HEK293T (cell line): ENCODE measurements around the gene SGSM1.
"Not testable (repeated sequence)": the region's sequence is repeated elsewhere in the genome, so short reads cannot be mapped to it uniquely, and the experiment has no call there.

Experiments
- CTCF ChIA-PET: fragments of 350-600 bp; formaldehyde crosslinking; extraction: SDS; loops from one replicate; lab custom pipeline; 2021; ENCODE audit warnings: antibody characterized with exemption, inconsistent platforms; lab: Yijun Ruan, JAX
- POLR2A ChIA-PET: fragments of 350-600 bp; formaldehyde crosslinking; extraction: SDS; loops from one replicate; lab custom pipeline; 2020; ENCODE audit warnings: antibody characterized with exemption, inconsistent platforms; lab: Yijun Ruan, JAX
- DNase-seq: peaks from one replicate; pipeline ENCODE4 v3.0.0; 2012; ENCODE audit warnings: mixed read lengths; ENCODE audit errors: extremely low spot score
- ARNT ChIP-seq: fragments of 450-650 bp; IDR thresholded peaks from 2 replicates; pipeline ENCODE4 v1.6.1; 2017; ENCODE audit warnings: mild to moderate bottlenecking
- CTBP1 ChIP-seq: fragments of 450-650 bp; IDR thresholded peaks from 2 replicates; pipeline ENCODE4 v1.6.1; 2016; ENCODE audit warnings: borderline replicate concordance
- ELF4 ChIP-seq: fragments of 450-650 bp; IDR thresholded peaks from 2 replicates; pipeline ENCODE4 v1.6.1; 2017; ENCODE audit warnings: antibody characterized with exemption
- FOXA1 ChIP-seq: fragments of 450-650 bp; IDR thresholded peaks from 2 replicates; pipeline ENCODE4 v1.6.1; 2016; ENCODE audit warnings: mild to moderate bottlenecking
- FOXK2 ChIP-seq: fragments of 450-650 bp; IDR thresholded peaks from 2 replicates; pipeline ENCODE4 v1.6.1; 2016; ENCODE audit warnings: mild to moderate bottlenecking
- FOXM1 ChIP-seq: fragments of 450-650 bp; IDR thresholded peaks from 2 replicates; pipeline ENCODE4 v1.6.1; 2017; ENCODE audit warnings: mild to moderate bottlenecking, borderline replicate concordance
- HDGF ChIP-seq: fragments of 450-650 bp; IDR thresholded peaks from 2 replicates; pipeline ENCODE4 v1.6.1; 2017; ENCODE audit warnings: antibody characterized with exemption, borderline replicate concordance
- L3MBTL2 ChIP-seq: fragments of 450-650 bp; conservative IDR thresholded peaks from 2 replicates; pipeline ENCODE4 v1.6.1; 2016; ENCODE audit warnings: mild to moderate bottlenecking
- LEF1 ChIP-seq: fragments of 450-650 bp; IDR thresholded peaks from 2 replicates; pipeline ENCODE4 v1.6.1; 2017; ENCODE audit warnings: mild to moderate bottlenecking, borderline replicate concordance
- NFRKB ChIP-seq: fragments of 450-650 bp; IDR thresholded peaks from 2 replicates; pipeline ENCODE4 v1.6.1; 2016; ENCODE audit warnings: mild to moderate bottlenecking, moderate library complexity
- PKNOX1 ChIP-seq: fragments of 450-650 bp; IDR thresholded peaks from 2 replicates; pipeline ENCODE4 v1.6.1; 2016
- SUZ12 ChIP-seq: fragments of 450-650 bp; IDR thresholded peaks from 2 replicates; pipeline ENCODE4 v1.6.1; 2016; ENCODE audit warnings: mild to moderate bottlenecking
- TARDBP ChIP-seq: fragments of 450-650 bp; IDR thresholded peaks from 2 replicates; pipeline ENCODE4 v1.6.1; 2016
- ZNF384 ChIP-seq: fragments of 450-650 bp; IDR thresholded peaks from 2 replicates; pipeline ENCODE4 v1.6.1; 2016

The SGSM1 gene

DNA sequence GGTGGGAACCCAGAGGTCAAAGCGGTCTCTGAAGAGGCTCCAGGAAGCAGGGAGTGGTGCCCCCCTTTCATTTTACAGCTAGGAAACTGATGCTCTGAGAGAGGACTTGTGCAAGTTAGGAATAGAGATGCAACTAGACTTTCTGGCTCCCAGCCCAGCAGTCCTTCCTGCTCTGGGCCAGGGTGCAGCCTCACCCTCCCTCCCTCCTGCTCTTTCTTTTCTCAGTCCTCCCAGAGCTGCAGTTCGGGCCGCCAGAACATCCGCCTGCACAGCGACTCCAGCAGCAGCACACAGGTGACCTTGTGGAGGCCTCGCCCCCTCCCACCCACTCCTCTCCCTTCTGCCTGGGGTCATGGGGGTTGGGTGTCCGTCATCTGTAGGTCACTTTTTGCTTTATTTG lies 89.0 kb downstream of the SGSM1 start:
- no peak for DNase-seq
- ChIA-PET POLR2A (no interaction called here), CTCF (no interaction called here)
- TF ChIP-seq FOXK2 (no peak), SUZ12 (no peak), CTBP1 (no peak), NFRKB (no peak)

DNA sequence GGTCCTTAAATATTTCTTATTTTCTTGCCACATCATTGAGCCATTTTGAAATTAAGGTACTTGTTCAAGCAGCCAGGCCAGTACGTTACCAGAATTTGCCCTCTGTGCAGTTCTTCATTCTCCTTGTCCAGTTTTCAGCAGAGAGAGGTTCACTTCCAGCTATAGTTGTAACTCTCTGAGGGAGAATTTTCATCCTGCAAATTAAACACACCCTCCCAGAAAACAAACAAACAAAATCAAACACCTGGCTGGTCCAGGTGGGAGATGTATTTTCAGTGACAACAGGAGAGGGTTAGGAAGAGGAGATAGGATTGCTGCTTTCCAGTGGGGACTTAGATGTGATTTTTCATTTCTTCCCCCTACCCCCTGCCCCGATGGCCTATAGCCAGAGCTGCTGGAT lies 95.4 kb downstream of the SGSM1 start:
- TF ChIP-seq ZNF384 (no peak), ELF4 (no peak), HDGF (no peak)
- DNase-seq: no peak
- CTCF ChIA-PET: no interaction called here
- POLR2A ChIA-PET: no interaction called here

DNA sequence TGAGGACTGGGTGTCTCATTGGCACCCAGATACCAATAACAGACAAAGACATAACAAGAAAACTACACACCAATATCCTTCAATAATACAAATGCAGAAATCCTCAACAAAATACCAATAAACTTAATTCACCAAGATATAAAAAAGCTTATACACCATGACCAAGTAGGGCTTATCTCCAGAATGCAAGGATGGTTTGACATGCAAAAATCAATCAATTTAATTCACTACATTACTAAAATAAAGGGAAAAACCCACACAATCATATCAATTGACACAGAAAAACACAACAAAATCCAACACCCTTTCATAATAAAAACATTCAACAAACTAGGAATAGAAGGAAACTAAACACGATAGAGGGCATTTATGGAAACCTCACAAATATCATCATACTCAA lies 99.9 kb downstream of the SGSM1 start:
- TF ChIP-seq PKNOX1: 0 out of 2 replicates have a peak, but pooled peaks have one; percentile 10
- no peak for TF ChIP-seq FOXA1
- TF ChIP-seq CTBP1: no peak
- POLR2A ChIA-PET: no interaction called here
- DNase-seq: no peak
- CTCF ChIA-PET: no interaction called here

GRCh38 chr22:24907101-24907500 lies 101.1 kb downstream of the SGSM1 start:
- POLR2A ChIA-PET, DNase-seq: not testable (repeated sequence)

DNA sequence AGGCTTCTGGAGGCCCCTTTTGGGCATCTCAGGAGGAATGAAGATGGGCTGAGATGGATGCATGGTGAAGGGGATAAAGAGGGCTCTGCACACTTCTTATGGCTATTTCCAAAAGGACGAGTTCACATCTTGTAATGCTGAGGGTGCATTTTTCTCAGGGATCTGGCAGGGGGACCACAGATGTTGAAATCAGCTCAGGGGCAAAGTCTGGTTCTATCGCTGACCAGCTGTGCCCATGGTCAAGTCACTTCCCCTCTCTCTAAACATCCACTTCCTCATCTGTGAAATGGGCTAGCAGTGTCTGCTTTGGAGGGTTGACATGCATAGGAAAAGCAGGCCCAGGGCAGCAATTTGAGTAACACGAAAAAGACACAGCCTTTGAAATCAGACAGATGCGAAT lies 114.0 kb downstream of the SGSM1 start:
- no peak for DNase-seq
- no peak for TF ChIP-seq SUZ12
- TF ChIP-seq LEF1: no peak
- no peak for TF ChIP-seq FOXM1
- TF ChIP-seq L3MBTL2: no peak
- TF ChIP-seq CTBP1: no peak
- TF ChIP-seq ZNF384: no peak
- POLR2A ChIA-PET: no interaction called here
- CTCF ChIA-PET: no interaction called here

More at GRCh38 chr22:24907101-24907500, 101.1 kb downstream of the SGSM1 start:
- CTCF ChIA-PET: not testable (repeated sequence)

DNA sequence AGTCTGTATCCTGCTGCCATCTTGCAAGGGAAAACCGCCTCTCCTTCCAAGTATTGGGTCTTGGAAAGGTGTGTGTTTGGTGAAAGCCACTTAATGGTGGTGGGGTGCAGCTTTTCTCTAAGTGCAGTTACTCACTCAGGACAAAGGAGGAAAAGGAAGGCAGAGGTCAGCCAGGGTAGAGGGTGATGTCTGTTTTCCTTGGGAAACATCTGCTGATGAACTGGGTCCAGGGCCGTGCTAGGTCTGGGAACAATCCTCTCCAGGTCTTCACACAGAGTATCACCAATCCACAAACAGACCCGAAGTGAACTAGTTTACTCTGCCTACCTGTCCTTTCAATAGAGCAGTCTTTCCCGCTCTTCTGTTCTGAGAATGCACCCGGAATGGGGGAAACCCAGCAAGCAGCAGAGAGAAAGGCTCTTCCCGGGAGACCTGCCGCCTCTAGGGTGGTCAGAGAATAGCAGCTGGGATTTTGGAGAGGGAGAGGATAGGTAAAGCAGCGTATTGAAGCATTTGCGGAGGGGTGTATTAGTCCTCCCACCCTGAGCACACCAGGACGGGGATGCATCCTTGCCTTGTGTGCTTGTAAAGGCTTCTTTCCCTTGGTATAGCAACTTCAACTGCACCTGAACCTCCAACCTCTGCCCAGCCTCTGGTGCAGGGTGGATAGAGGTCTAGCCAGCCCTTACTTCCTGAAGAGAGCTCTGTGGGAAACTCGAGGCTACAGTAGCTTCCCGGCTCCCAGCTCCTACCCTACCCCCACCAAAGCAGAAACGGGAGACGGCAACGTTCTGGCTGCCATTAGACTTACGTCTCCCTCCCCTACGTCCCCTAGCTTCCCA lies 119.8 kb downstream of the SGSM1 start:
- TF ChIP-seq ARNT (no peak), TARDBP (no peak), SUZ12 (no peak), NFRKB (no peak), LEF1 (no peak)
- CTCF ChIA-PET: interaction anchor here (0.8 to 1.2 kb wide), 3 partner anchors 13 to 154 kb away, joined by 3 to 5 read pairs (median 3); no protein-coding TSS in a partner anchor
- no peak for DNase-seq
- POLR2A ChIA-PET: no interaction called here

DNA sequence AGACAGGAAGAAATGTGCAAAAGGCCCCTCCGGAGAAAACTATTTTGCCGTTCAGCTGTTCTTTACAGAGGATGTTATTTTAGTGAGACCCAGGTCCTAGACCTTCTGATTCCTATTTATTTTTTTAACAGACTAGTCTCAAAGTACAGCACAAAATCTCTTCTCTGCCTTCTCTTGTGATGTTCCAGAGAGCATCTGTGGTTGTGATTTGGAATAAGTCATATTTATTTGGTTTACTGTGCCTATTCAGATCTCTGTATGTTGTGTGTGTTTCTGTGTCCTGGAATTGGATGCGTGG lies 120.4 kb downstream of the SGSM1 start:
- no peak for DNase-seq
- POLR2A ChIA-PET: no interaction called here
- CTCF ChIA-PET: interaction anchor here (0.8 to 1.2 kb wide), 2 partner anchors 131 to 154 kb away, joined by 3 to 4 read pairs; no protein-coding TSS in a partner anchor
- TF ChIP-seq ZNF384 (no peak), FOXK2 (no peak), PKNOX1 (no peak), NFRKB (no peak), CTBP1 (no peak), TARDBP (no peak), LEF1 (no peak), ARNT (no peak), SUZ12 (no peak), L3MBTL2 (no peak)

DNA sequence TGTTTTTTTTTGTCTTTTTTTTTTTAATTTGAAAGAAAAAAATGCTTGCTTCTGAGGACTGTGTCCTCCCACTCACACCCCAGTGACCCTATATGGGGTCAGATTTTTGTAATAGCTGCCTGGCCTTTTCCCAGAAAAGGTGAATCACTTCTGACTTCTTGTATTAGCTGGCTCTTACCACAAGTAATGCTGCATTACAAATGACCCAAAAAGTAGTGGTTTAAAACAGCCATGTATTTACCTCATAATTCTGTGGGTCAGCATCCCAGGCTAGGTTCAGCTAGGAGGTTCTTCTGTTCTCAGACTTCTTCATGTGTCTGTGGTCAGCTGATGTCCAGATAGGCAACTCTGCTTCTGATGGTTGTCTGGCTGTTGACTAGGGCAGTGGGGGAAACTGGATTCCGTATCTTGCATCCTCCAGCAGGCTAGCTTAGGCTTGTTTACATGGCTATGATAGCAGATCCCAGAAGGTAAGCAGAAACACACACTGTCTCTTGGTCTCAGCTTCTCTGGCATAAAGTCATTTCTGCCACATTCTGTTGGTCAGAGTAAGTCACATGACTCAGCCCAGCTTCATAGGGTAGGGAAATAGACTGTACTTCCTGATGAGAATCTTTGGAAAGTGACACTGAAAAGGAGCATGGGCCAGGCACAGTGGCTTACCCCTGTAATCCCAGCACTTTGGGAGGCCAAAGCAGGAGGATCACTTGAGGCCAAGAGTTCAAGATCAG lies 121.0 kb downstream of the SGSM1 start:
- ChIA-PET POLR2A (no interaction called here), CTCF (interaction anchor here (0.5 to 1.2 kb wide), 3 partner anchors 130 to 329 kb away, joined by 3 to 4 read pairs (median 4); no protein-coding TSS in a partner anchor)
- TF ChIP-seq SUZ12 (no peak), TARDBP (no peak)
- no peak for DNase-seq
